ENCODE results near the gene EML4. TPM values are rescaled to one million over a fixed set of nuclear protein-coding genes. Genes with fewer than 3 reads are reported as not detected.
"Not testable (repeated sequence)": the region's sequence is repeated elsewhere in the genome, so short reads cannot be mapped to it uniquely, and the experiment has no call there.

EML4 gene
- total RNA-seq, 1 donor from 2014 or later: 30.3 TPM

GRCh38 chr2:42328148-42328833, 159.1 kb downstream of the EML4 start:
- DNase-seq (ENCODE audit: extremely low read depth, low read depth, low spot score): no peak

DNA sequence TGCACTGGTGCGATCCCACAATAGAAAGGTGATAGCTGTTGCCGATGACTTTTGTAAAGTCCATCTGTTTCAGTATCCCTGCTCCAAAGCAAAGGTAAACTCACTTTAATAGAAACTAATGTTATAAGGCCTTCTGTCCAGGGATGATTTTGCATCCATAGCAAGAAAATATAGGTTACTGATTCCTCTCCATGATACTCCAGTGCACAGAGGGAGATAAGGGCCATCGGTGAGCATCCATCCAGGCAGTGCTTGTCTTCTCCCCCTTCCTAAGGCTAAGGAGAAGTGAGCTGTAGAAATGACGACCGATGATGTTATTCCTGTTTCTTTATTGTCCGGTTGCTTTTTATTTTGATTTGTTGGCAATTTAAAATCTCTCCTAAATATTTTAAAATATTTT, 159.8 kb downstream of the EML4 start:
- DNase-seq (ENCODE audit: extremely low read depth, low read depth, low spot score): no peak

- no peak for DNase-seq (ENCODE audit: extremely low read depth, low read depth, low spot score)
Observed at GRCh38 chr2:42329736-42330135, 160.6 kb downstream of the EML4 start.

GRCh38 chr2:42331569-42332284, 162.6 kb downstream of the EML4 start:
- DNase-seq (ENCODE audit: extremely low read depth, low read depth, low spot score): no peak

GRCh38 chr2:42332575-42332974, 163.4 kb downstream of the EML4 start:
- DNase-seq (ENCODE audit: extremely low read depth, low read depth, low spot score): no peak

- no peak for DNase-seq (ENCODE audit: extremely low read depth, low read depth, low spot score)
Observed at GRCh38 chr2:42333579-42333978, 164.4 kb downstream of the EML4 start.

DNA sequence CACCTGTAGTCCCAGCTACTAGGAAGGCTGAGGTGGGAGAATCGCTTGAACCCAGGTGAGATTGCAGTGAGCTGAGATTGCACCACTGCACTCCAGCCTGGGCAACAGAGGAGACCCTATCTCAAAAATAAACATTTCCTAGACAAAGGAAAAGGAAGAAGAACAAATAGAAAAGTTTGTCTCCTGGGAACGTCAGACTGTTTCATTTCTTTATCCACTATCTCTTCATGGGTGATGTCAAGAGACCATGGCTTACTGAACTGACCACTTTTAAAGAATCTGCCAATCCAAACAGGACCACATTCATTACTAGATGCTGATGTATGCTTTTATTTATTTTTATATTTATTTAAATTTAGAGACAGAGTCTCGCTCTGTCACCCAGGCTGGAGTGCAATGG, 165.1 kb downstream of the EML4 start:
- no peak for DNase-seq (ENCODE audit: extremely low read depth, low read depth, low spot score)

GRCh38 chr2:42334865-42335264, 165.7 kb downstream of the EML4 start:
- DNase-seq (ENCODE audit: extremely low read depth, low read depth, low spot score): not testable (repeated sequence)

GRCh38 chr2:42335514-42336104, 166.5 kb downstream of the EML4 start:
- DNase-seq (ENCODE audit: extremely low read depth, low read depth, low spot score): no peak

DNA sequence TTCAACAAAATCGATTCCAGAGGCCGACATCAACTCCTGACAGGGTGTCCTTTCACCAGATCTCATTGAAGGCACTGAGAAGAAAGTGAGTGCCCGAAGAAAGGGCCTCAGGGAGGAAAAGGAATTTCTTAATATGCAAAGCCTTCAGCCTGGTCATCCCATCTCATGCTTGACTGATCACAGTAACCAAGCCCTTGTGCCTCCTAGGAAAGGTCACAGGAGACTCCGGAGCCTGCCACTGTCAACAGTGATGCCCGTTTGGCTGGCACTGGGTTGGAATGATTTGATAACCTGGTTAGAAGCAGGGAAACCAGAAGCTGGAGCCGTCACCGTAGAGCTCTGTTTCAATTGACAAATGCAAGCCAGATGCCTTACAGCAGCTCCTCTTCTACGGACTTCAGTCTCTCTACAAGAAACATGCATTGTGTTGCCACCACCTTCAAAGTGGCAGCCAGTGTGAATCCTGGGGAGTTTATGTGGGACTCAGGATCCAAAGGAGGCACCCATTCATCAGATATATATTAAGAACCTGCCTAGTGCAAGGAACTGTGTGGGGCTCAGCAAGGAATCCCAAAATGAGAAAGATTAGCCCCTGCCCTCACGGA, 167.3 kb downstream of the EML4 start:
- no peak for DNase-seq (ENCODE audit: extremely low read depth, low read depth, low spot score)

DNA sequence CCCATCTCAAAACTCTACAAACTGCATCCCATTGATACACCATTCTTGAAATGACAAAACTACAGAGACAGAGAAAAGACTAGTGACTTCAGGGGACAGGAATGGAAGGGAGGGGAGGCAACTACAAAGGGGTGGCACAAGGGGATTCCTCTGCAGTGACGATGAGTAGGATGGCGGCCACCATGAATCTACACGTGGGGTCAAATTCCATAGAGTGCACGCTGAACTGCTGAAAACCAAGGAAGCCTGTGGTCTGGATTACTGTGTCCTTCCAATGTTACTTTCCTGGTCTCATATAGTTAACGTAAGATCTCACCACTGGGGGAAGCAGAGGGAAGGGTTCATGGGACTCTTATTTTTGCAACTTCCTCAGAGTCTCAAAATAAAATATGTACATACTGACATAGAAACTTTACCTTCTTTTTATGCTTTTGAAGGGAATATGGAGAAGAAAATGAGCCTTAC, 168.2 kb downstream of the EML4 start:
- no peak for DNase-seq (ENCODE audit: extremely low read depth, low read depth, low spot score)

DNA sequence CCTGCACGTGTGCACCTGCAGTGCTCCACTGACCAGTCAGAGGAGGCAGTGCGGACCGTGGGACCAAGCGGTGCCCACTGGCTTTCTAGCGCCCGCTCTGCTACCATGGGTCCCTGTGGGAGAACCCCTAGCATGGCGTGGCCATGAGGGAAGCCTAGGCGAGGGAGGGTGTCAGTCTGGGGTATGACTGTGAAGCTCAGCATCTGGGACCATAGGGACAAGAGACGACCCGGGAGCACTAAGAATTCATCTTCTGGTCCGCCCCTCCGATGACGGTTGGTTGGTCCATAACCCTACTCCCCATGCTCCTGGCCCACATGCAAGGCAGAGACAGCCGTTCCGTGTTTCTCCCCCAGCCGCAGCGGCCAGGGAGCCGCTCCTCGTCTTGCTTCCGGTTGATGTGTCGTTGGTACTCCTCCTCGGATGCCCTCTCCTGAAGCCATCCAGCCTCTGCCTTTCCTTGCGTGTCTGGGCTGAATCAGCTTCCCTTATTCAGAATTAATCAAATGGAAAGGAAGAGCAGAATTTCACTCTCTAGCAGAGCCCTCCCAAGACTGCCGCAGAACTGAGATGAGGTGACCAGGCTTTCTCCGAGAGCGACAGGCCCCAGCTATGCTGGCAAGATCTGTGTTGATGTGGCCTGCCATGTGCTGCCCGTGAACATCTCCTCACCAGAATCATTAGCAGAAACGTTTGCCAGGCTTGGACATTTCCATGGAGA, 168.9 kb downstream of the EML4 start:
- DNase-seq (ENCODE audit: extremely low read depth, low read depth, low spot score): no peak

DNA sequence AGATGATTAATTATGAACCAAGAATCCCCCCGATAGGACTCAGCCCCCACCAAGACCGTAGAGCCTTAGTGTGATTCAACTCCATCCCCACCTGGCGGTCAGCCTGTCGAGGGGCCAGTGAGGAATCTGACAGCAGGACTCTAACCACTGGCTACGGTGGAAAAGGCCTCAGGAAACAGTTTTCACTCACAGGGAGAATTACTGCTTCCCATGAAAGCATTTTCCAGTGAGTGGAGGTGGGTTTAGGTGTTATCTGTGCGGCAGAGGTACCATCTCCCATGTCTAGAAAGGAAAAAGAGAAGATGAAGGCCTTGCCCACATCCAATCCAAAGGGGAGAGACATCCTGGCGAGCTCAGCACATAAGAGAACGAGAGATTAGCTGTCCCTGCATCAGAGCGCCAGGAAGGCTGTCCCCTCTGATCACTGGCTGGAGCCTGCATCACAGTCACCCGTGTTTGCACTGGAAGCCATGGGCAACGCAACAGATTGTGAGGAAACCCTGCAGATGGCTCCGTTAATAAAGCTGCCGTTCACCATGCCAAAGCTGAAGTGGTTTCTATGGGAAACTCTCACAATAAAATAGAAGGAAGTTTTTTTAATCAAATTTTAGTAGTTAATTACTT, 169.5 kb downstream of the EML4 start:
- DNase-seq (ENCODE audit: extremely low read depth, low read depth, low spot score): no peak

- no peak for DNase-seq (ENCODE audit: extremely low read depth, low read depth, low spot score)
Observed at GRCh38 chr2:42339191-42339912, 170.2 kb downstream of the EML4 start.

DNA sequence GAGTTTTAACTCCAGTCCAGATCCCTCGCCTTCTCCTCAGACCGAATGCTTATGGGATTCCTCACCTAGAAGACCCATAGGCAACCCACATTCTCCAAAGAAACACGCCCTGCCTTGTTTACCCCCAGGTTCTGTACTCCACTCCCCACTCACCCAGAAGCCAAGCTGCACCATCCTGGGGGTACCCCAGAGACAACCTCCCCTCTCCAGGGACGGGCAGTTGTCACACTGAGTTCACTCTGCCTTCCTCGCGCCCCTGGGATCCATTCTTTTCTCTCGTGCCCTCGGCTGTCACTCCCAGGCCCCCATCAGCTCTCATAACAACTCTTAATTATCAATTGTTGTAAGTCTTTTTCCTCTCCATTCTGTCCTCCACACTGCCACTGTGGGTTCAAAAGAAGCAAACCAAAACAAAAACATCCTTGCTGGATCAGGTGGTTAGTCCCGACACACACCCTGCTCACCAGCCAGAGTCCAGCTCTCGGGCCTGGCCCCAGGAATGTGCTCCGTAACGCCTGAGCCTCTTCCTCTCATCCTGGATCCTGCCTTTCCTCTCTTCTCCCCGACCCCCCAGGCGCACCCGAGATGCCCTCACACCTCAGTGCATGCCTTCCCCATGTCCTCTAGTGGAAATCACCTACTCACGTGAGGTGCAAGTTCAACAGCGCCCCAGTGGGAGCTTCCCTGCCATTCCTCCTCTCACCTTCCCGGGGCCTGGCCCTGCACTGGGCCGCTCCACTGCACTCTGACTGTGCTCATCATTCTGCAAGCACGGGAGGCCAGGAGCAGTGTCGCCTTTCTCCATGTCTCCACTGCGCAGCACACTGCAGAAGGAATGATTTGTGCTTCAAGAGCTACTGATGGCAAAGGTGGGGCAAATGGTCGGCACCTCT, 171.1 kb downstream of the EML4 start:
- DNase-seq (ENCODE audit: extremely low read depth, low read depth, low spot score): no peak

DNA sequence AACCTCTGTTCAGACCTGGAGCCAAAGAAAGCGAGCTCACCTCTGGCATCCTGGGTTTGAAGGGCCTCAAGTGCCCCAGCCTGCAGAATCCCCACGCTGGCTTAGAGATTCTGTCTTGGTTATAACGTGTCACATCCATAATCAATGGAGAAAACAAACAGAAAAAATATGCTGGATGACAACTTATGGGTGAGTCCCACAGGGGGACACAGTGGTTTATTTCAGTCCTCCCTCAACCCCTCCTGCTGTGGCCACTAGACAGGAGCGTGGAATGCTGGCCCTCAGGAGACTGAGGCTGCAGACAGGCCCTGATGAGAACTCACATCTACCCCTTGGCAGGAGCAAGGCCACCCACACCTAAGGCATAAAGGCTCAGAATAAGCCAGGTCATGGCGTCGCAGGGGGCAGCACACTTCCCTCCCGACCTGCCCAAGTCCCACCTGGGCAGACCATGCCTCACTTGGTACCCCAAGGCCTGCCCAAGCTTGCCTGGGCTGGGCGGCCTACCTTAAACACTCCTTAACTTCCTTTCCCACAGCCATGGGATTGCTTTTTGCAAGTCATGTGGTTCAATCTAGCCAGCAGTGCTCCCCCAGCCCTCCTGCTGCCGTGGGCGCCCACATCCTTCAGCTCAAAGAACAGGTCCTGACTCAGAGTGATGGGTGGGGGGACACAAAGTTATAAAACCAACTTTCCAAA, 171.9 kb downstream of the EML4 start:
- no peak for DNase-seq (ENCODE audit: extremely low read depth, low read depth, low spot score)

GRCh38 chr2:42342061-42342794, 173.1 kb downstream of the EML4 start:
- DNase-seq (ENCODE audit: extremely low read depth, low read depth, low spot score): peak; percentile 48

Data from glomerular endothelial cell (primary cell).